GM18511 (cell line): ENCODE results near the gene THSD7A.

ENCODE experiments used
- ATAC-seq: cut with Tn5 transposase; IDR thresholded peaks from one replicate; pipeline ENCODE4 v1.9.1; 2021; ENCODE audit warnings: mild to moderate bottlenecking, moderate library complexity; ENCODE audit not compliant: unreplicated experiment

THSD7A gene

DNA sequence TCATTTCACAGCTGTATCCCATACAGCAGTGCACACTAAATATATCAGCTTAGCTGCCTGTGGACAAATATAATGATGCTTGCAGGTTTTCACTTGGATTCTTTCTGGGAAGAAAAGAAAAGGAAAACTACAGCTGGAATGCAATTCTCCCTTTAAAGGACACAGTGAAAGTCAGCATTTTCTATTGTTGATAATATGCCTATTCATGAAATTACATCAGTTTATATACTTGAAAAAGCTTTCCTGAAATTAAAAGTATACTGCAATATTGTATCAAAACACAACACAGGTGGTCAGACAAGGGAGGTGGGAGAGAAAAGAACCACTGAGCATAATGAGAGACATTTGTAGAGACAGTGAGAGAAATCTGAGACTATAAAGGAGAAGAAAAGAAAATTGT lies 20.3 kb downstream of the THSD7A start:
- ATAC-seq = no peak

DNA sequence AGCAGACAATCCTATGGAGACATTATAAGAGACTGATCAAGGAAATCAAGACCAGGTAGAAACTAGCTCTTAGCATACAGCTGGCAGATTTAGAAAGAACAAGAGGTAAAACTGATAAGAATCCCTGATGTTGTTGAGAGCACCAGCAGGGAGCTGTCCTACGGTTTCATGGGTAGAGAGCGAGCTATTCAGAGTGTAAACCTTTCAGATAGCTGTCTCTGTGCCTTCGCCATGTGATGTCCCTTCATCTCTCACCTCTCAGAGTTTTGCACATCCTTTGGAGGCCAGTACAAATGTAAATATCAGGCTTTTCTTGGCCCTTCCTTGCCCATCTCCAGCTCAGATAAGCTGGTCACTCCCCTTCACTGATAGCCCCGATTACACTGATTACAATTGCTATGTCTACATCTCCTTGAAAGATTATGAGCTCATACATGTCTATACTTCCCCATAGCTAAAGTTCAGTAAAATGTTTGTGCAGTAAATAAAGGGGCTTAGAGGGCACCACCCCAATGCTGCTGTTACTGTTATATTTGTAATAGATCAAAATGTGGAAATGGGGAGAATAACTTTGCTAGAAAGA lies 21.9 kb downstream of the THSD7A start:
- no peak for ATAC-seq

DNA sequence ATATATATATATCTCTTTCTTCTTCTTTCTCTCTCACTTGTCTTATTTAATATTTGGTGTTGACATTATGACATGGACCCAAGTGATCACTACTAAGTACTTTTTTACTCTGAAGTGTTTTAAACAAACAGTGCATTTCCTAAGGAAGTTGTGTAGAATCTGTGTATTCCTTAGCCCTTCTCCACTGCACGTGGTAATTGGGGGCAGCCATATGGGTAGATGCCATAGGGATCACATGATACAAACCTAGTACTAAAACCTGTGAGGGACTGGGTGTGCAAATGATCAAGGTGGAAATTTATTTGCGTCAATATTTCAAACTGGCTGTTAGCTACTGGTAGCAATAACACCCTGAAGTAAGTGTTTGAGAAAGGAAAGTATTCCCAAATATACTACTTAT lies 25.0 kb downstream of the THSD7A start:
- ATAC-seq = no peak

DNA sequence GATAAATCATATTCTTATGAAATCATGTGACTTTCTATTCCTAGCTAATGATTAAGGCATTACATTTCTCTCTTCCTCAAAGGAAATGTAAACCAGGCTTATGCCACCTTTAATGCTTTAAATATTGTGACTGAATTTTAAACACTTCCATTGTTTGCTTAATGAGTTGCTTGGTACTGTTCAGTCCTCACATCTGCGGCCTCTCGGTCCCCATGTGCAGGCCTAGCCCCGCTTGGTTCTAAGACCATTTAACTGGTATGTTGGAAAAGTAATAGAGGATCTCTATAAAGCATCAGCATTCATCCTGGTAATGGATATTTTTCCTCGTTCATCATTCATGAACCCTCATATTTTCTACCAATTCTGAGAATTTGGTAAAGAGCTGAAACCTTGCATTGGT lies 27.4 kb downstream of the THSD7A start:
- no peak for ATAC-seq

DNA sequence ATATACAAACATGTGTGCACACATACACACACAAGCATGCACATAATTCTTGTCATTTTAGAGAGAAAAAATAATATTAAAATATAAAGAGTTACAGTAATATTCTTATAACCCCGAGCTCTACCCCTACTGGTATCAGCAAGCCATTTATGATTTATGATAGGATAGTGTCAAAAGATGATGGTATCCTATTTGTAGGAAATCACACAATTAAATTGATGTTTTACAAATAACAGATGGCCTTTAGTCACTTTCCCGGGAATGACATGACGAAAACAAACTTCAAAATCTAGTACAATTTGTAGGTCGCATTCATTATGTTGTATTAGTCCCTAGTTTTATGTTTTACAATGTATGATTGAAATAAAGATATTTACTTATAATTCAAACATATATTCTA lies 36.8 kb downstream of the THSD7A start:
- ATAC-seq = no peak

DNA sequence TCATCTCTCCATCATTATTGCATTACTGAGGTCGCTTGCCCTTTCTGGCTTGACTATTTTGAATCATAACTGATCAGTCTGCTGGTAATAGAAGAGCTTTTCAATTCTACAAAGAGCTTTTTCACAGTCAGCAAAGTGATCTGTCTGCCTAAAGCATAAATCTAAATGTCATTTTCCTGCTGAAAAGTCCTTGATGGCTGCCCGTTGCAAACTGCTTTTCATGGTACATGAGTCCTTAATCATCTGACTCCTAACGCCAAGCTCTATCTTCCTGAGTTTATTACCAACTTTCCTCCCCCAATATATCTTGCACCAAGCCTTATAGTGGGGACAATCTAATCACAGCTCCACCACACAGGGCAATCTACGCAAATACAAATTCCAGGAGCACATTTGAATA lies 39.8 kb downstream of the THSD7A start:
- ATAC-seq = no peak

DNA sequence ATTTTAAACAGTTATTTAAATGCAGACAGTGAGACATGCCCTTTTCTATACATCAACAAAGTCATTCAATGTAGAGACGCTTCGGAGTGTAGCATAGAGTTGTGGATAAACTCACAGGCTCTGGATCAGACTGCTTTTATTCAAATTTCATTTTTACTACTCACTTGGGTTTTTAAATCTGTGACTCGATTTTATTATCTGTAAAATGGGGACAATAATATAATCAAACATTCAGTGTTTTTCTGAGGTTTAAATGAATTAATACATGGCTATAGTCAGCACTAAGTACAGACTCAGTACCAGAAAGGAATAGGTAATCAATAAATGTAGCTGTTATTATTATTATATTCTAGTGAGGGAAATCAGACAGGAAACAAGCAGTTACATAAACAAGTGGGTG lies 43.4 kb downstream of the THSD7A start:
- ATAC-seq = no peak

DNA sequence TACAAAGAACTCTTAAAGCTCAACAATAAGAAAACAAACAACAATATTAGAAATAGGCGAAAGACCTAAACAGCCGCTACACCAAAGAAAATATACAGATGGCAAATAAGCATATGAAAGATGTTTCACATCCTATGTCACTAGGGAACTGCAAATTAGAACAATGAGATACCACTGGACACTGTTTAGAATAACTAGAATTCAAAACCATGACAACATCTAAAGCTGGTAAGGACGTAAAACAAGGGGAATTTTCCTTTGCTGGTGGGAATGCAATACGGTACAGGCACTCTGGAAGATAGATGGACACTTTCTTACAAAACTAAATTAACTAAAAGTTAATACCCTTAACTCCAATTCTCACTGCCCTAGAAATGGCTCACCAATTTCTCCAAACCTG lies 44.5 kb downstream of the THSD7A start:
- no peak for ATAC-seq

DNA sequence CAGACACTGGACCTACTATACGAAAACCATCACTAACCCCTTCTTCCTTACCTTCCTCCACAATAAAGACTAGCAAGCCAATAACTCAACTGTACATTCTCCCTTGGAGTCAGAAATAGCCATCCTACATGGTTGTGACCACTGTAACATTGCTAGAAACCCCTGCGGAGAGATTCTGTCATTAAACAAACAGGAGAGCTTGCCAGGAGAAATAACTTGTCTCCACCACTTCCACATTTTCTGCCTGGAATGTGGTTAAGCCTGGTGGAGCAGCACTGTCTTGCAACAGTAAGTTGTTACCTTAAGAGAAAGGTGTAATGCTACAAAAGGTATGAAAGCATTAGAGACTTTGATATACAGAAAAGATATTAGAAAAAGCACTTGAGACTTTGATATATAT lies 45.8 kb downstream of the THSD7A start:
- no peak for ATAC-seq

DNA sequence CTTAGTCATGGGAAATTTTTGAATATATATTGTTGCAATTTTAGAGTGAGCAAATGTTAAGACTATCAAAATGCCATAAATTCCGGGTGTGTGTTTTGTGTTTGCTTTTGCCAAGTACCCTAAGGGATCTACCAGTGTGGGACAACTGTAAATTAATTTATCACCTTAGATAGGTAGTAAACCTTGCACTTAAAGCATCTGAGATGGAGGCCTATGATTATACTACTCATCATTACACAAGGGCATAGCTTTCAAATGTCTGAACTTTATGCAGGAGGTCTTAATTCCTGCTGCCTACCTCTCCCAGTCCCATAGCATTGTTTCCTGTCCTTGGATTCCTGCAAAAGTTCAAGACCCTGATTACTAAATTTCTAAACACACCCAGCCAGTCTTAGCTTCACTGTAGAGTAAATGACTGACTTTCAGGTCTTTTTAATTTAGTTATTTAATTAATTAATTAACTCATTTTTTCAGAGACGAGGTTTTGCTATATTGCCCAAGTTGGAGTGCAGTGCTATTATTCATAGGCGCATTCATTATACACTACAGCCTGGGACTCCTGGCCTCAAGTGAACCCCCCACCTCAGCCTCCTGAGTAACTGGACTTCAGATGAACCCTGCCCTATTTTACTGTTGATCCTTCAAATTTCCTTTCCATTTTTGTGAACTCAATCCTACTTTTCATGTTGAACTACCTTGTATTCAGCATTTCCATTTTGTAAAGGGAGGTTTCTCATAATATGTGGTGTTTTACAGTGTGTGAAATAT lies 47.0 kb downstream of the THSD7A start:
- ATAC-seq = no peak

DNA sequence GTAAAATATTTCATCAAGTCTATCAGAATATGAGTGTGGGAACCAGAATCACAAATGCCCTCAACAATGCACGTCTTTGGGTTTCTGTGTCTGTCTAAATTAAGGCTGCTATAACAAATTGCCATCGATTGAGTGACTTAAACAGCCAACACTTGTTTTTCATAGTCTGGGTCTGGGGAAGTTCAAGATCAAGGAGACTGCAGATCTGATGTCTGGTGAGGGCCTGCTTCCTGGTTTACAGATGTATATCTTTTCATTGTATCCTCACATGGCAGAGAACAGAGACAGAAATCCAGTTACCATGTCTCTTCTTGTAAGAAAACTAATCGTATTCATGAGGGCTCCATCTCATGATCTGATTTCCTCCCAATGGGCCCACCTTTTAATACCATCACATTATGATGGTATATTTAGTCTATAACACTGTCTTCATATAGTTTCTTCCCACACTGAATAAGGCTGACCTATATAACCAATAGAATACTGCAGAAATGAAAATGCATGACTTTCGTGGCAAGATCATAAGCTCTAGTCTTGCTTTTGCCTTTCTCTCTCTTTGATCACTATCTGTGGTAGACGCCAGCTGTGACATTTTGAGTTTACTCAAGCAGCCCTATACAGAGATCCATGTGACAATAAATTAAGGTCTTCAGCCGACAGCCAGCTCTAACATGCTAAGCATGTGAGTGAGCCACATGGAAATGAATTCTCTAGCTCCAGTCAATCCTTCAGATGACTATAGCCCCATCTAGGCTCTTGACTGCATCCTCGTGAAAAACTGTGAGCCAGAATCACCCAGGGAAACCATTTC lies 51.9 kb downstream of the THSD7A start:
- ATAC-seq = no peak

DNA sequence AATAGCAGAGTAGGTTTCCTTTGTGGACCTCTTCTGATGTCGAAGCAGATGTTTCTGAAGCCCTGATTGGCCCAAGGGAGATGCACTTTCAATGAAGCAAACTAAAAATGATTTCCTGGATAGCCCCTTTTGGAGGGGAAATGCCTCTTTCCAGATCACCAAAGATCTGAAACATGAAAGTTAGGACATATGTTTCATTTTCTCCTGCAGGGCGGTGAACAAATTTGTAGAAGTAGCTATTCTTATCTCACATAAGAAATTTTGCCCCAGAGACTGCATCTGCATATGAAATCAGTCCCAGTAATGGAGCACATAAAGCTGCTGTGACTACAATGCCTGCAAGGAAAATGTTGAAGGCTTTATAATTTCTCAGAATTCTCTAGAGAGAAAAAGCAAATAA lies 56.0 kb downstream of the THSD7A start:
- ATAC-seq = no peak

DNA sequence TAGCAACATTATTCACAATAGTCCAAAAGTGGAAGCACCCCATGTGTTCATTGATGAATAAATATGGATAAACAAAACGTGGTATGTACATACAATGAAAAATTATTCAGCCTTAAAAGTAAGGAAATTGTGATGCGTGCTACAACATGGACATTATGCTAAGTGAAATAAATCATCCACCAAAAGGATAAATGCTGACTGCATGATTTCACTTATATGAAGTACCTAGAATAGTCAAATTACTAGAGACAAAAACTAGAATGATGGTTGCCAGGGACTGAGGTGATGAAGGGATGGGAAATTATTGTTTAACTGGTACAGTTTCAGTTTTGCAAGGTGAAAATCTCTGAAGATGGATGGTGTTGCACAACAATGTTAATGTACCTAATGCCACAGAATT lies 56.6 kb downstream of the THSD7A start:
- no peak for ATAC-seq

DNA sequence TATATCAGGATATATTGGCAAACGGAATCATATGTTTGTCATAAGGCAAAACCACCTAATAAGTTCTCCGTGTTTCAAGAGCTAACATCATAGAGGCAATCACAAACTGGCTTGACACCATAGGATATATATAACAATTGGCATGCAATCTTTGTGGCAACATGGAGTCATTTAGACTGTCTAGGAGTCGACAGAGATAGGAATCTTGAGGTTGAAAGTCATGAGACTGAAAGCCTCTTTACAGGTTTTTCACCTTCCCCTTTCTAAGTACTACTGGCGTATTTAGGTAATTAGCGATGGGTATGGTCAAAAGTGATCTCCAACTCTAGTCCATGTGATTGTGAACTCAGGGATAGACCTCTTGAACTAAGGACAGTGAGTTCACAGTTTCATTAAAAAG lies 63.7 kb downstream of the THSD7A start:
- ATAC-seq = no peak

DNA sequence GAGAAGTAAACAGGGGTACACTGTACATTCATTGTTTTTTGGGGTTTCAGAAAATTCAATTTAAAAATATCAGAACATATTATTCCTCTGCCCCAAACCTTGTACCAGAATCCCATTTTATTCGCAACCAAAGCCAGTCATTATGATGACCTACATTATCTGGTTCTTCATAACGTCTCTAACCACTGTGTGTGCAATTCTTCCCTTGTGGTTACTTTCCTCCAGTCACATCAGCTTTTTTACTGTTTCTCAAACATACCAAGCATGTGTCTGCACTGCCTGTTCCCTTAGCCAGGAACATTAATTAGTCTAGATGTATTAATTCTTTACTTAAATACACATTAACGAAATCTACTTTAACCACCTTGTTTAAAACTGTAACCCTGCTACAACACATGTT lies 64.8 kb downstream of the THSD7A start:
- ATAC-seq = no peak

DNA sequence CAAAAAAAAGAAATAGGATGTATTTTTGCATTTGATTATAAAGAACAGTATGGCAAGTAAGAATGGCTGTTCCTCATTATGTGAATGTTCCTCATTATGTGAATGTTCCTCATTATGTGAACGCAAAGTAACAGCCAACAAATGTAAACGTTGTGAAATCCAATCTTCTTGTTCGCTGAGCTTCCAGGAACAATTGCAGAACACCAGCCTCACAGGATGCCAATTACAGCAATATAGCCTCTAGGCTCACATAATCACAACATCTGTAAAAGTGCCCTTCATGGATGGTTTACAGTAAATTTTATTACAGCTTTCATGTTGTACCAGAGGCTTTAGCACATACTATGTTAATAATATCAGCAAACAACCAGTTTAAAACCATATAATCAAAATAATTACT lies 71.6 kb downstream of the THSD7A start:
- ATAC-seq = no peak

DNA sequence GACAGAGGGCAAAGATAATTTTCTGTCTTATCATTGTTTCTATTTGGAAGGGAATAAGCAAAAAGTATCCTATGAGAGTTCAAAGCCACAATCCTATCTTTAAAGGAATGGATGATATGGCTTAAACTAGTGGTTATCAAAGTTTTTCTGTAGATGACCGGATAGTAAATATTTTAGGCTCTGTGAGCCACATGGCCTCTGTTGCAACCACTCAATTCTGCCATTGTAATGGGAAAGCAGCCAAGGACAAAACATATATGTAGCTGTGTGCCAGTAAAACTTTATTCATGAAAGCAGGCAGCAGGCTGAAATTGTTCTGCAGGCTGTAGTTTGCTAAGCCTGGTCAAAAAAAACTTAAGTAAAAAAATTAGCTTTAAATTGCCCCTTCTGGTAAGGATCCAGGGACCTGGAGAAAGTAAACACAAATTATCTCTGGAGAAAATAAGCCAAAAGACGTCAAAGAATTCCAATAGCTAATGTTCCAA lies 73.3 kb downstream of the THSD7A start:
- ATAC-seq = no peak

DNA sequence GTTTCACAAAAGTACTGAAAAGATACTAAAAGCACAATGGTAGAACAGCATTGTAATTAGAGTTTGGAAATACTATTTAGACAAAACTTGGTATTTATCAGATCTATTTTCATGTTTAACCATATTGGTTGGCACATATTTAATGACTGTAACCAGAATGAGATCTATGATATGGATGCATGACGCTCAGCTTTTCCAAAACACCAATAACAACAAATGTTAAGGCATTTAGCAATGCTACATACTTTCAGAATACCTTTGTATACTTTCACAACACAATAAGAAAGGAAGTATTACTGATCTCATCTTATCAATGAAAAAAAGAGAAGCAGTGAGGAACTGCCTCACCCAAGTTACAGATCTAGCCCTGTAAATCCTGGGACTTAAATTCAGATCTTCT lies 74.8 kb downstream of the THSD7A start:
- no peak for ATAC-seq

DNA sequence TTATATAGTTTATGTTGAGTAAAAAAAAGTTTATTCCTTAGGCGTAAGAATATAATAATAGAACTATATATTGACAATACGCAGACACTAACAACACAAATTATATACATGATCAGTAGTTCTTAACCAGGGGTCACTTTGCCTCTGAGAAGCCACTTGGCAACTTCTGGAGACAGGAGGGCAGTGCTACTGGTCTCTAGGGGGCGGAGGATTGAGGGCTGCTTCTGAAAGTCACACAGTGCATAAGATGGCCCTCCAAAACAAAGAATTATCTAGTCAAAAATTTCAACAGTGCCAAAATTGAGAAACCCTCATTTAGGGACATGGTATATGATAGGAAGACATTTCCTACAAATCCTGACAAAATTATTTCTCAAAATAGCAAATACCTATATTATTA lies 77.1 kb downstream of the THSD7A start:
- ATAC-seq = no peak

DNA sequence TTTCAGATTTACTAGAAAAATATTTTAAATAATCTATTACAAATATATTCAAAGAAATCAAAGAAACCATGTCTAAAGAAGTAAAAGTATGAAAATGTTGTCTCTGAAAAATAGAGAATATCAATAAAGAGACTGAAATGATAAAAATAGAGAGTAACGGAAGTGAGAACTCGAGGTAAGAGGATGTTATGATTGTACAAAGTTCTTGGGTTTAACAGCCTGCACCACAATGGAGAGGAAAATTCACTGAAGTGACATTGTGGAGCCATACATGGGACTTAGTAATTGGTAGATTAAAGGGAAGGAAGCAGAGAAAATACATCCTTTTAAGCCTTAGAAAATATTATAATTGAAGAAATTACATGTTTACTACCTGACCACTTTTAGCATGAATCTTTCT lies 77.9 kb downstream of the THSD7A start:
- no peak for ATAC-seq

DNA sequence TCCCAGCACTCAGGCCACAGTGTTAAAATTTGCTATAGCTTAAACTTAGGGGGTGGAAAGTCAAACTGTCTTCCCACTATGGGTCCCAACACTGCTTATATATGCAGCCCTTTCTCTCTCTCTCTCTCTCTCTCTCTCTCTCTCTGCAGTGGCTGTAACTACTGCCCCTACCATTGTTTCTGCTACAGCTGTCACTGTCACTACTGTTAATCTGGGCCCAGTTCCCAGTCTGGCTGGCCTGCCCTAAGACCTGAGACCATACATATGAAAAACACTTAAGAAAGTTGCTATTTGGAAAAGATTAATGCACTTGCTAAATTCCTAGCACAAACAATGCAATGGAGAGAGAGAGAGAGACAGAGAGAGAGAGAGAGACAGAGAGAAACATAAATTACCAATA lies 78.6 kb downstream of the THSD7A start:
- ATAC-seq = no peak

DNA sequence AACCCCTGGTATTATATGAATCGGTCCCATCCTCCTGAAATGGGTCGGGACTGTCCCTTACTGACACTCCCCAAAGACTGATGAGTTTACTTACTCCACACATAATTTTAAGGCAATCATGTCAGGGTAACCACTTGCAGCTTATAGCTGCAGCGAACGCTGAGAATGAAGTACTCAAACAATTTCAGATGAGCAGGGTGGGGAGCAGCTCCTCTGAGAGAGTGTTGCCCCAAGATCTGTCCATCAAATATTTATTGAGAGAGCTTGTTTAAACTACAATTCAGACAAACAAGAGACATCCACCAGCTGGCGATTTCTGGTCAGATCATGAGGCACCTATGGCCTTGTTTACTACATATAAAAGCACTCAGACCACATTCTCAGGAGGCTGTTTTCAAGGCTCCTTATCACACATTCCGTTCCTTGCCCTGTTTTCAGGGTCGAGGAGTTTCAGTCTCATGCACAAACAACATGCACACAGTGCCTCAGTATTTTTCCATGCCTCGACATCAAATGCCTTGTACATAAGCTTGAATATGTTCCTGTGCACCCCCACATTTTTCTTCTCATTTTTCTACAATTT lies 80.1 kb downstream of the THSD7A start:
- ATAC-seq = no peak
